Activated B cell treated with CpG ODN at 0.5 μM for 24 hours (primary cell): ENCODE results near the gene SNW1. TPM values are rescaled to one million over a fixed set of nuclear protein-coding genes. Genes with fewer than 3 reads are reported as not detected.

Experiments
- ATAC-seq: fragments of 200-7000 bp; cut with Tn5 transposase; one replicate; pipeline ENCODE4 v1.10.0; 2021; ENCODE audit warnings: low read depth, mild to moderate bottlenecking, moderate library complexity
- CTCF ChIA-PET: fragments of 350-600 bp; sonication (Branson Sonifier 250); formaldehyde crosslinking; loops from one replicate; lab custom pipeline; 2021; ENCODE audit warnings: antibody characterized with exemption; lab: Charles Lee
- POLR2A ChIA-PET: fragments of 350-600 bp; sonication (Branson Sonifier 250); formaldehyde crosslinking; loops from one replicate; lab custom pipeline; 2021; ENCODE audit warnings: antibody characterized with exemption; lab: Charles Lee
- DNase-seq: peaks from one replicate; pipeline ENCODE4 v3.0.0; 2022
- H3K27ac Mint-ChIP-seq: one replicate; pipeline ENCODE4 v1.8.0; 2020; ENCODE audit warnings: mixed read lengths
- H3K27me3 Mint-ChIP-seq: one replicate; pipeline ENCODE4 v1.8.0; 2021; ENCODE audit warnings: mixed read lengths
- H3K36me3 Mint-ChIP-seq: one replicate; pipeline ENCODE4 v1.8.0; 2021; ENCODE audit warnings: low read depth, mixed read lengths
- H3K4me1 Mint-ChIP-seq: one replicate; pipeline ENCODE4 v1.8.0; 2021; ENCODE audit warnings: mixed read lengths
- H3K4me3 Mint-ChIP-seq: one replicate; pipeline ENCODE4 v1.8.0; 2020; ENCODE audit warnings: mild to moderate bottlenecking, mixed read lengths
- H3K9me3 Mint-ChIP-seq: one replicate; pipeline ENCODE4 v1.8.0; 2020; ENCODE audit warnings: mixed read lengths
- CTCF ChIP-seq: fragments of 200-600 bp; IDR thresholded peaks from one replicate; pipeline ENCODE4 v1.8.0; 2022; ENCODE audit warnings: antibody characterized with exemption, mild to moderate bottlenecking
- intact Hi-C: fragments of 100-400 bp; cut with micrococcal nuclease; formaldehyde crosslinking; loops from one replicate; pipeline ENCODE4 v1.15.1; 2024
- total RNA-seq: library from RNA; stranded (reverse); gene quantifications from 2 replicates; pipeline ENCODE4 v1.2.3, GENCODE V29; 2022

SNW1 gene
- total RNA-seq, 1 donor from 2014 or later = 89.3 TPM

- intact Hi-C loops = no loop called here
- no peak for TF ChIP-seq CTCF
- no peak for ATAC-seq
- Mint-ChIP-seq H3K4me3 (no peak overlapping the region), H3K36me3 (peaks cover 73% of the 10 kb centered on the region), H3K27me3 (no peaks in the 10 kb centered on the region), H3K9me3 (no peaks in the 10 kb centered on the region), H3K4me1 (no peaks in the 10 kb centered on the region), H3K27ac (no peak overlapping the region)
- no peak for DNase-seq
- ChIA-PET CTCF (no interaction called here), POLR2A (no interaction called here)
Observed at GRCh38 chr14:77746064-77746702, 14.8 kb downstream of the SNW1 start.

GRCh38 chr14:77741438-77741837 lies 19.5 kb downstream of the SNW1 start:
- POLR2A ChIA-PET = no interaction called here
- DNase-seq (no peak), ATAC-seq (no peak)
- peaks cover 68% of the 10 kb centered on the region for H3K36me3 Mint-ChIP-seq
- H3K27me3 Mint-ChIP-seq = no peaks in the 10 kb centered on the region
- intact Hi-C loops = no loop called here
- no peak for TF ChIP-seq CTCF
- no peaks in the 10 kb centered on the region for H3K9me3 Mint-ChIP-seq
- peaks cover 2% of the 10 kb centered on the region for H3K4me1 Mint-ChIP-seq
- H3K27ac Mint-ChIP-seq = no peak overlapping the region
- CTCF ChIA-PET = interaction anchor here (0.6 kb wide), 1 partner anchor 9 kb away, joined by 4 read pairs; no protein-coding TSS in a partner anchor
- no peak overlapping the region for H3K4me3 Mint-ChIP-seq

- Mint-ChIP-seq H3K9me3 (no peaks in the 10 kb centered on the region), H3K27ac (peak overlapping the region; percentile 12), H3K4me1 (peaks cover 2% of the 10 kb centered on the region), H3K27me3 (no peaks in the 10 kb centered on the region), H3K36me3 (peaks cover 75% of the 10 kb centered on the region), H3K4me3 (no peak overlapping the region)
- DNase-seq (no peak), ATAC-seq (no peak)
- intact Hi-C loops = no loop called here
- CTCF ChIA-PET = no interaction called here
- POLR2A ChIA-PET = no interaction called here
- TF ChIP-seq CTCF = no peak
Observed at GRCh38 chr14:77738559-77739250, 22.3 kb downstream of the SNW1 start.

- peaks cover 88% of the 10 kb centered on the region for H3K36me3 Mint-ChIP-seq
Observed at GRCh38 chr14:77730976-77731497, 29.9 kb downstream of the SNW1 start.

More at GRCh38 chr14:77730976-77731497, 29.9 kb downstream of the SNW1 start:
- CTCF ChIA-PET = no interaction called here
- H3K27me3 Mint-ChIP-seq = no peaks in the 10 kb centered on the region
- no peak overlapping the region for H3K27ac Mint-ChIP-seq
- DNase-seq (no peak), ATAC-seq (no peak)
- H3K9me3 Mint-ChIP-seq = no peaks in the 10 kb centered on the region
- intact Hi-C loops = no loop called here
- POLR2A ChIA-PET = no interaction called here
- no peaks in the 10 kb centered on the region for H3K4me1 Mint-ChIP-seq
- TF ChIP-seq CTCF = no peak
- H3K4me3 Mint-ChIP-seq = no peak overlapping the region
